K562 (cell line): ENCODE measurements around the gene NR1H2. TPM values are rescaled to one million over a fixed set of nuclear protein-coding genes. Genes with fewer than 3 reads are reported as not detected.

Experiments
- CHCHD3 ChIP-seq: fragments of 250-450 bp; sonication (Bioruptor Pico); IDR thresholded peaks from 2 replicates; pipeline ENCODE4 v2.1.2; 2022; ENCODE audit warnings: mild to moderate bottlenecking
- HBP1 ChIP-seq: fragments of 450-650 bp; formaldehyde crosslinking; IDR thresholded peaks from 2 replicates; pipeline ENCODE4 v1.4.0; 2022; ENCODE audit warnings: missing genetic modification characterization
- KLF6 ChIP-seq: fragments of 250-450 bp; sonication (Bioruptor Pico); IDR thresholded peaks from 2 replicates; pipeline ENCODE4 v1.4.0; 2020; ENCODE audit warnings: mild to moderate bottlenecking, moderate library complexity, borderline replicate concordance
- MAZ ChIP-seq, 2 experiments: fragments of 450-650 bp in 1 of 2; sonication (generic) in 1 of 2; formaldehyde crosslinking; IDR thresholded peaks in 1 of 2; conservative IDR thresholded peaks in 1 of 2; 2 replicates each; pipeline versions ENCODE4 v1.4.0 to v1.5.0; 2020; ENCODE audit warnings: mild to moderate bottlenecking in 1 of 2, missing genetic modification reagents in 1 of 2
- STAG1 ChIP-seq: sonication (generic); formaldehyde crosslinking; IDR thresholded peaks from 2 replicates; pipeline ENCODE4 v1.5.0; 2020; ENCODE audit warnings: missing genetic modification reagents, borderline replicate concordance
- SUPT5H ChIP-seq: fragments of 450-650 bp; IDR thresholded peaks from 2 replicates; pipeline ENCODE4 v1.6.1; 2016
- TOE1 ChIP-seq, 2 experiments: fragments of 450-650 bp in 1 of 2; sonication (generic) in 1 of 2; formaldehyde crosslinking in 1 of 2; IDR thresholded peaks; 2 replicates each; pipeline versions ENCODE4 v1.7.1 to v1.8.0; 2016 to 2022; ENCODE audit warnings: borderline replicate concordance in 2 of 2, mild to moderate bottlenecking in 2 of 2, antibody characterized with exemption in 1 of 2, inconsistent platforms in 1 of 2, low read depth in 1 of 2, missing genetic modification reagents in 1 of 2, moderate library complexity in 1 of 2
- TSHZ1 ChIP-seq: fragments of 250-450 bp; sonication (Bioruptor Pico); IDR thresholded peaks from 2 replicates; pipeline ENCODE4 v1.4.0; 2020; ENCODE audit warnings: mild to moderate bottlenecking, moderate library complexity
- ZFP36 ChIP-seq: fragments of 150-350 bp; IDR thresholded peaks from 2 replicates; pipeline ENCODE4 v1.6.1; 2018; ENCODE audit warnings: low read length, low read depth; ENCODE audit not compliant: partially characterized antibody
- ZNF318 ChIP-seq, 2 experiments: fragments of 450-650 bp; IDR thresholded peaks; 2 replicates each; pipeline ENCODE4 v1.6.1; 2016; ENCODE audit warnings: mild to moderate bottlenecking in 2 of 2, borderline replicate concordance in 1 of 2, low read depth in 1 of 2, moderate library complexity in 1 of 2
- polyA plus RNA-seq, 8 experiments: library from polyadenylated mRNA; depleted of rRNA in 4 of 8; stranded (reverse) in 5 of 8; unstranded in 3 of 8; fragments of >200 nt; fragmentation: Nextera tagmentation in 2 of 8; fragmentation: Illumina TruSeq in 1 of 8; extraction: Ambion mirVana in 2 of 8; extraction: Trizol in 1 of 8; gene quantifications; 2 replicates each; pipeline versions ENCODE4 v1.2.1 to v1.2.3, GENCODE V29; 2011 to 2014; ENCODE audit warnings: inconsistent platforms in 1 of 8, missing spikeins in 1 of 8
- total RNA-seq, 7 experiments: library from RNA; depleted of rRNA in 6 of 7; stranded (reverse); fragments of >200 nt in 6 of 7; fragmentation: Illumina TruSeq in 2 of 7; extraction: Trizol in 2 of 7; gene quantifications; 2 replicates each; pipeline versions ENCODE4 v1.2.1 to v1.2.3, GENCODE V29; 2011 to 2021; ENCODE audit warnings: low replicate concordance in 1 of 7

The NR1H2 gene
- total and polyA plus RNA-seq, 9 of the 15 experiments (the other 6 are each of a cell fraction or from before 2014, with no cell fraction given) = 0.11 to 73.8 (median 24.0) TPM

- 0 out of 2 replicates have a peak, but pooled peaks have one; percentile 53 for TF ChIP-seq TSHZ1 (CRISPR knock-in tag)
- no peak for TF ChIP-seq STAG1
- TF ChIP-seq CHCHD3 (CRISPR knock-in tag) = 0 out of 2 replicates have a peak, but pooled peaks have one; percentile 43
- TF ChIP-seq ZFP36 = peak; percentile 24
- TF ChIP-seq TOE1 (IDR thresholded peaks at IDR 0.05; ENCODE audit: borderline replicate concordance) = peak; percentile 71; the same call in 1 of the 2 replicates
- 0 out of 2 replicates have a peak, but pooled peaks have one; percentile 86 for TF ChIP-seq TOE1 (CRISPR knock-in tag; IDR thresholded peaks at IDR 0.05; ENCODE audit: borderline replicate concordance, low read depth)
- peak; percentile 94 for TF ChIP-seq SUPT5H
- peak; percentile 67 to 71; a peak in 2 of 4 replicates for TF ChIP-seq MAZ (CRISPR knock-in tag; conservative IDR thresholded peaks at IDR 0.05 in 1 of 2, IDR thresholded peaks at IDR 0.05 in 1 of 2)
- TF ChIP-seq ZNF318 (IDR thresholded peaks at IDR 0.05; ENCODE audit: borderline replicate concordance in 1 of 2, low read depth in 1 of 2) = peak in 1 of 2 experiments; percentile 71; a peak in 1 of 4 replicates
- no peak for TF ChIP-seq KLF6 (CRISPR knock-in tag)
- TF ChIP-seq HBP1 = no peak
Measured at GRCh38 chr19:50333737-50334617, 42.3 kb upstream of the NR1H2 start (continued).
